OCI-LY1 (cell line): ENCODE measurements around the gene CEP85L.
"Not testable (repeated sequence)": the region's sequence is repeated elsewhere in the genome, so short reads cannot be mapped to it uniquely, and the experiment has no call there.

Source experiments
- EZH2 ChIP-seq: fragments of 200-600 bp; sonication (generic), shearing (Covaris generic); IDR thresholded peaks from 2 replicates; pipeline ENCODE4 v1.8.0; 2017; ENCODE audit warnings: borderline replicate concordance, mixed run types, mild to moderate bottlenecking, antibody characterized with exemption, low read length, moderate library complexity, mixed read lengths
- TF ChIP-seq, protein P1 (sequence below): fragments of 200-600 bp; sonication (generic), shearing (Covaris generic); IDR thresholded peaks from 2 replicates; pipeline ENCODE4 v1.5.1; 2017; ENCODE audit warnings: mild to moderate bottlenecking, antibody characterized with exemption, low read length, moderate library complexity, mixed read lengths

DNA sequence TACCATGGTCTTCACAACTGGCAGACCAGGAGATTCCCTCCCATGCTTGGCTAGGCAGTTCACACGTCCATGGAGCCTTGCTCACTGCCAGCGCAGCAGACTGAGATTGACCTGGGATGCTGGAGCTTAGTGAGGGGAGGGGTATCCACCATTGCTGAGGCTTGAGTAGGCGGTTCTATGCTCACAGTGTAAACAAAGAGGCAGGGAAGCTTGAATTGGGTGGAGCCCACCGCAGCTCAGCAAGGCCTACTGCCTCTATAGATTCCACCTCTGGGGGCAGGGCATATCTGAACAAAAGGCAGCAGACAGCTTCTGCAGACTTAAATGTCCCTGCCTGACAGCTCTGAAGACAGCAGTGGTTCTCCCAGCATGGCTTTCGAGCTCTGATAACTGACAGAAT is 230.1 kb downstream of the CEP85L start:
- TF ChIP-seq, protein P1, sequence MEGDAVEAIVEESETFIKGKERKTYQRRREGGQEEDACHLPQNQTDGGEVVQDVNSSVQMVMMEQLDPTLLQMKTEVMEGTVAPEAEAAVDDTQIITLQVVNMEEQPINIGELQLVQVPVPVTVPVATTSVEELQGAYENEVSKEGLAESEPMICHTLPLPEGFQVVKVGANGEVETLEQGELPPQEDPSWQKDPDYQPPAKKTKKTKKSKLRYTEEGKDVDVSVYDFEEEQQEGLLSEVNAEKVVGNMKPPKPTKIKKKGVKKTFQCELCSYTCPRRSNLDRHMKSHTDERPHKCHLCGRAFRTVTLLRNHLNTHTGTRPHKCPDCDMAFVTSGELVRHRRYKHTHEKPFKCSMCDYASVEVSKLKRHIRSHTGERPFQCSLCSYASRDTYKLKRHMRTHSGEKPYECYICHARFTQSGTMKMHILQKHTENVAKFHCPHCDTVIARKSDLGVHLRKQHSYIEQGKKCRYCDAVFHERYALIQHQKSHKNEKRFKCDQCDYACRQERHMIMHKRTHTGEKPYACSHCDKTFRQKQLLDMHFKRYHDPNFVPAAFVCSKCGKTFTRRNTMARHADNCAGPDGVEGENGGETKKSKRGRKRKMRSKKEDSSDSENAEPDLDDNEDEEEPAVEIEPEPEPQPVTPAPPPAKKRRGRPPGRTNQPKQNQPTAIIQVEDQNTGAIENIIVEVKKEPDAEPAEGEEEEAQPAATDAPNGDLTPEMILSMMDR = not testable (repeated sequence)
- not testable (repeated sequence) for TF ChIP-seq EZH2
